ENCODE measurements around the gene SRI.

DNA sequence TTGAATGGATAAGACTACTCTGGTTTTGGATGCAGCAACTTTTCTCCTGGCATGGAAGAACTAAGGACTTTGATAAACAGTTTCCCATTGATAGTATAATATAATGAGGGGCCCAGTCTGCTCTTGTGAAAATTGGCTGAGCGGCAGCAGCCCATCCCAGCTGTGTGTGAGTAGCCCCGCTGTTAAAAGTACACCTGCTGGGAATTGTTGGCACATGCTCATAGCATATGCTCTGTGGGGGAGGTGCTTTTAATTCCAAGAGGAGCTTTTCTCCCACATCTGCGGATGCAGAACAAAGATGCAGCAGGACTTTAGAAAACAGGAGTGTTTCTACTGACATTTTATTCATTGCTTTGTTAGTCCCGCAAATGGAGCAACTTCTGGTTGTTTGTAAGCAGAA, 19.0 kb downstream of the SRI start:
- TF ChIP-seq, protein P1, sequence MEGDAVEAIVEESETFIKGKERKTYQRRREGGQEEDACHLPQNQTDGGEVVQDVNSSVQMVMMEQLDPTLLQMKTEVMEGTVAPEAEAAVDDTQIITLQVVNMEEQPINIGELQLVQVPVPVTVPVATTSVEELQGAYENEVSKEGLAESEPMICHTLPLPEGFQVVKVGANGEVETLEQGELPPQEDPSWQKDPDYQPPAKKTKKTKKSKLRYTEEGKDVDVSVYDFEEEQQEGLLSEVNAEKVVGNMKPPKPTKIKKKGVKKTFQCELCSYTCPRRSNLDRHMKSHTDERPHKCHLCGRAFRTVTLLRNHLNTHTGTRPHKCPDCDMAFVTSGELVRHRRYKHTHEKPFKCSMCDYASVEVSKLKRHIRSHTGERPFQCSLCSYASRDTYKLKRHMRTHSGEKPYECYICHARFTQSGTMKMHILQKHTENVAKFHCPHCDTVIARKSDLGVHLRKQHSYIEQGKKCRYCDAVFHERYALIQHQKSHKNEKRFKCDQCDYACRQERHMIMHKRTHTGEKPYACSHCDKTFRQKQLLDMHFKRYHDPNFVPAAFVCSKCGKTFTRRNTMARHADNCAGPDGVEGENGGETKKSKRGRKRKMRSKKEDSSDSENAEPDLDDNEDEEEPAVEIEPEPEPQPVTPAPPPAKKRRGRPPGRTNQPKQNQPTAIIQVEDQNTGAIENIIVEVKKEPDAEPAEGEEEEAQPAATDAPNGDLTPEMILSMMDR (IDR thresholded peaks at IDR 0.05), result no peak
- no peak for TF ChIP-seq TCF7L2 (IDR thresholded peaks at IDR 0.05; ENCODE audit: low read depth, low read length)

Measured in Panc1 (cell line).